GM12878 (cell line): ENCODE measurements around the gene AFAP1L2. TPM values are rescaled to one million over a fixed set of nuclear protein-coding genes. Genes with fewer than 3 reads are reported as not detected.

Experiments used
- MEF2A ChIP-seq: IDR thresholded peaks from 2 replicates; pipeline ENCODE4 v1.6.1; 2011; ENCODE audit warnings: low read depth, mild to moderate bottlenecking, low read length, moderate library complexity; ENCODE audit not compliant: insufficient read depth
- RUNX3 ChIP-seq: IDR thresholded peaks from 2 replicates; pipeline ENCODE4 v1.6.1; 2012; ENCODE audit warnings: low read length, inconsistent platforms
- SPI1 ChIP-seq: IDR thresholded peaks from 2 replicates; pipeline ENCODE4 v1.6.1; 2011; ENCODE audit warnings: low read depth, mild to moderate bottlenecking, low read length, moderate library complexity, borderline replicate concordance; ENCODE audit not compliant: insufficient read depth
- SUPT20H ChIP-seq: IDR thresholded peaks from 2 replicates; pipeline ENCODE4 v1.6.1; 2011; ENCODE audit warnings: low read depth, mild to moderate bottlenecking, low read length, moderate library complexity, borderline replicate concordance; ENCODE audit not compliant: control insufficient read depth
- ZNF274 ChIP-seq: IDR thresholded peaks from one replicate; pipeline ENCODE4 v1.8.0; 2011; ENCODE audit not compliant: insufficient read length, insufficient read depth
- ZZZ3 ChIP-seq: IDR thresholded peaks from 2 replicates; pipeline ENCODE4 v1.6.1; 2011; ENCODE audit warnings: low read depth; ENCODE audit not compliant: control insufficient read depth, insufficient read length
- polyA plus RNA-seq, 11 experiments: library from polyadenylated mRNA; depleted of rRNA in 4 of 11; unstranded in 6 of 11; stranded (reverse) in 5 of 11; fragments of >200 nt; fragmentation: Nextera tagmentation in 4 of 11; fragmentation: Illumina TruSeq in 1 of 11; extraction: Ambion mirVana in 4 of 11; extraction: Trizol in 1 of 11; gene quantifications; 1 replicate in 1 of 11; 2 replicates in 10 of 11; pipeline versions ENCODE4 v1.2.1 to v1.2.3, GENCODE V29; 2011 to 2016; ENCODE audit warnings: inconsistent platforms in 2 of 11, missing spikeins in 2 of 11, low read depth in 1 of 11
- total RNA-seq, 4 experiments: library from RNA; depleted of rRNA in 3 of 4; stranded (reverse); fragments of >200 nt in 3 of 4; fragmentation: Illumina TruSeq in 1 of 4; extraction: Trizol in 1 of 4; gene quantifications; 2 replicates each; pipeline versions ENCODE4 v1.2.1 to v1.2.3, GENCODE V29; 2013 to 2021
- TF ChIP-seq, protein P1 (sequence below): fragments of 450-650 bp; formaldehyde crosslinking; IDR thresholded peaks from 2 replicates; pipeline ENCODE4 v1.5.0; 2022; ENCODE audit warnings: mild to moderate bottlenecking, missing genetic modification characterization
- TF ChIP-seq, protein P2 (sequence below): fragments of 450-650 bp; IDR thresholded peaks from 2 replicates; pipeline ENCODE4 v1.6.1; 2017; ENCODE audit warnings: mild to moderate bottlenecking, low read depth, inconsistent platforms; ENCODE audit not compliant: poor library complexity, severe bottlenecking

AFAP1L2 gene
- total and polyA plus RNA-seq, 10 of the 15 experiments (the other 5 are each of a cell fraction or from before 2014, with no cell fraction given), result 0.03 to 4.0 (median 0.34) TPM

DNA sequence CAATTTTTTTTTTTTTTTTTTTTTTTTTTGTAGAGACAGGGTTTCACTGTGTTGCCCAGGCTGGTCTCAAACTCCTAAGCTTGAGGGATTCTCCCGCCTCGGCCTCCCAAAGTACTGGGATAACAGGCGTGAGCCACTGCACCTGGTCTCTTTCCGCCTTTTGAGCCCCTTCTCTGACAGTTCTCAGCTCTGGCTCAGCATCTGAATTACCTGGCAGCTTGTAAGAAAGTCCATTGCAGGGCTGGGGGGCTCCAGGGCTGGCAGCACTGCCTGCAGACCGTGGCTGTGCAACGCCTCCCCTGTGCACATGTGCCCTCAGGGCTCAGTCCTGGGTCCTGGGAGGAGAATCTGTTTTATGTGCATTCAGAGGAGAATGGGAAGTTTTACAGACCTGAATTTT is 127.6 kb downstream of the AFAP1L2 start (continued):
- TF ChIP-seq, protein P1, sequence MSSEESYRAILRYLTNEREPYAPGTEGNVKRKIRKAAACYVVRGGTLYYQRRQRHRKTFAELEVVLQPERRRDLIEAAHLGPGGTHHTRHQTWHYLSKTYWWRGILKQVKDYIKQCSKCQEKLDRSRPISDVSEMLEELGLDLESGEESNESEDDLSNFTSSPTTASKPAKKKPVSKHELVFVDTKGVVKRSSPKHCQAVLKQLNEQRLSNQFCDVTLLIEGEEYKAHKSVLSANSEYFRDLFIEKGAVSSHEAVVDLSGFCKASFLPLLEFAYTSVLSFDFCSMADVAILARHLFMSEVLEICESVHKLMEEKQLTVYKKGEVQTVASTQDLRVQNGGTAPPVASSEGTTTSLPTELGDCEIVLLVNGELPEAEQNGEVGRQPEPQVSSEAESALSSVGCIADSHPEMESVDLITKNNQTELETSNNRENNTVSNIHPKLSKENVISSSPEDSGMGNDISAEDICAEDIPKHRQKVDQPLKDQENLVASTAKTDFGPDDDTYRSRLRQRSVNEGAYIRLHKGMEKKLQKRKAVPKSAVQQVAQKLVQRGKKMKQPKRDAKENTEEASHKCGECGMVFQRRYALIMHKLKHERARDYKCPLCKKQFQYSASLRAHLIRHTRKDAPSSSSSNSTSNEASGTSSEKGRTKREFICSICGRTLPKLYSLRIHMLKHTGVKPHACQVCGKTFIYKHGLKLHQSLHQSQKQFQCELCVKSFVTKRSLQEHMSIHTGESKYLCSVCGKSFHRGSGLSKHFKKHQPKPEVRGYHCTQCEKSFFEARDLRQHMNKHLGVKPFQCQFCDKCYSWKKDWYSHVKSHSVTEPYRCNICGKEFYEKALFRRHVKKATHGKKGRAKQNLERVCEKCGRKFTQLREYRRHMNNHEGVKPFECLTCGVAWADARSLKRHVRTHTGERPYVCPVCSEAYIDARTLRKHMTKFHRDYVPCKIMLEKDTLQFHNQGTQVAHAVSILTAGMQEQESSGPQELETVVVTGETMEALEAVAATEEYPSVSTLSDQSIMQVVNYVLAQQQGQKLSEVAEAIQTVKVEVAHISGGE, result no peak
- TF ChIP-seq ZZZ3 (no peak), SPI1 (no peak), RUNX3 (no peak), MEF2A (no peak), ZNF274 (no peak), SUPT20H (no peak)
- TF ChIP-seq, protein P2, sequence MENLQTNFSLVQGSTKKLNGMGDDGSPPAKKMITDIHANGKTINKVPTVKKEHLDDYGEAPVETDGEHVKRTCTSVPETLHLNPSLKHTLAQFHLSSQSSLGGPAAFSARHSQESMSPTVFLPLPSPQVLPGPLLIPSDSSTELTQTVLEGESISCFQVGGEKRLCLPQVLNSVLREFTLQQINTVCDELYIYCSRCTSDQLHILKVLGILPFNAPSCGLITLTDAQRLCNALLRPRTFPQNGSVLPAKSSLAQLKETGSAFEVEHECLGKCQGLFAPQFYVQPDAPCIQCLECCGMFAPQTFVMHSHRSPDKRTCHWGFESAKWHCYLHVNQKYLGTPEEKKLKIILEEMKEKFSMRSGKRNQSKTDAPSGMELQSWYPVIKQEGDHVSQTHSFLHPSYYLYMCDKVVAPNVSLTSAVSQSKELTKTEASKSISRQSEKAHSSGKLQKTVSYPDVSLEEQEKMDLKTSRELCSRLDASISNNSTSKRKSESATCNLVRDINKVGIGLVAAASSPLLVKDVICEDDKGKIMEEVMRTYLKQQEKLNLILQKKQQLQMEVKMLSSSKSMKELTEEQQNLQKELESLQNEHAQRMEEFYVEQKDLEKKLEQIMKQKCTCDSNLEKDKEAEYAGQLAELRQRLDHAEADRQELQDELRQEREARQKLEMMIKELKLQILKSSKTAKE, result no peak
